A549 (cell line): ENCODE results near the gene SLC25A24.

ENCODE experiments used
- CEBPB ChIP-seq, 2 experiments: fragments of >200 bp in 1 of 2; sonication (Bioruptor Twin) in 1 of 2; formaldehyde crosslinking in 1 of 2; IDR thresholded peaks; 2 replicates each; pipeline ENCODE4 v1.6.1; 2012 to 2016
- CHD2 ChIP-seq: fragments of 150-350 bp; IDR thresholded peaks from 2 replicates; pipeline ENCODE4 v1.6.1; 2014; ENCODE audit warnings: low read length; ENCODE audit not compliant: partially characterized antibody
- EP300 ChIP-seq, 2 experiments: fragments of >200 bp; sonication (Bioruptor Twin); formaldehyde crosslinking; IDR thresholded peaks; 2 replicates in 1 of 2; 3 replicates in 1 of 2; pipeline ENCODE4 v1.6.1; 2016 to 2017
- MAX ChIP-seq: IDR thresholded peaks from 2 replicates; pipeline ENCODE4 v1.6.1; 2012
- NPAS2 ChIP-seq: fragments of 250-450 bp; sonication (Bioruptor Pico); IDR thresholded peaks from 2 replicates; pipeline ENCODE4 v1.8.0; 2022; ENCODE audit warnings: mild to moderate bottlenecking, moderate library complexity, borderline replicate concordance
- NR3C1 ChIP-seq: fragments of >200 bp; sonication (Bioruptor Twin); formaldehyde crosslinking; IDR thresholded peaks from 3 replicates; pipeline ENCODE4 v1.6.1; 2017
- PHF8 ChIP-seq: fragments of 200-600 bp; sonication (generic); IDR thresholded peaks from 2 replicates; pipeline ENCODE4 v1.6.1; 2016; ENCODE audit warnings: low read depth, mild to moderate bottlenecking, antibody characterized with exemption, moderate library complexity, borderline replicate concordance
- POLR2A ChIP-seq: IDR thresholded peaks from 2 replicates; pipeline ENCODE4 v1.6.1; 2012; ENCODE audit warnings: mild to moderate bottlenecking, low read length
- POLR2AphosphoS2 ChIP-seq: conservative IDR thresholded peaks from 2 replicates; pipeline ENCODE4 v1.6.1; 2012; ENCODE audit warnings: low read length, improper control_type of control experiment, inconsistent platforms
- RAD21 ChIP-seq, 2 experiments: fragments of >200 bp in 1 of 2; sonication (Bioruptor Twin) in 1 of 2; formaldehyde crosslinking in 1 of 2; IDR thresholded peaks in 1 of 2; conservative IDR thresholded peaks in 1 of 2; 2 replicates in 1 of 2; 3 replicates in 1 of 2; pipeline ENCODE4 v1.6.1; 2012 to 2018; ENCODE audit warnings: inconsistent platforms in 1 of 2
- REST ChIP-seq: fragments of 200-600 bp; sonication (generic); IDR thresholded peaks from 2 replicates; pipeline ENCODE4 v1.6.1; 2016; ENCODE audit warnings: antibody characterized with exemption, mild to moderate bottlenecking, moderate library complexity
- RNF2 ChIP-seq: fragments of 200-600 bp; sonication (generic); IDR thresholded peaks from 2 replicates; pipeline ENCODE4 v1.6.1; 2016; ENCODE audit warnings: low read depth, mild to moderate bottlenecking, antibody characterized with exemption, moderate library complexity, borderline replicate concordance
- SMC3 ChIP-seq: fragments of >200 bp; sonication (Bioruptor Twin); formaldehyde crosslinking; IDR thresholded peaks from 3 replicates; pipeline ENCODE4 v1.6.1; 2018; ENCODE audit warnings: inconsistent platforms
- TF ChIP-seq, protein P1 (sequence below): fragments of >200 bp; sonication (Bioruptor Twin); formaldehyde crosslinking; IDR thresholded peaks from 3 replicates; pipeline ENCODE4 v1.5.1; 2016

GRCh38 chr1:108149796-108150467 is 50.2 kb downstream of the SLC25A24 start:
- TF ChIP-seq, protein P1, sequence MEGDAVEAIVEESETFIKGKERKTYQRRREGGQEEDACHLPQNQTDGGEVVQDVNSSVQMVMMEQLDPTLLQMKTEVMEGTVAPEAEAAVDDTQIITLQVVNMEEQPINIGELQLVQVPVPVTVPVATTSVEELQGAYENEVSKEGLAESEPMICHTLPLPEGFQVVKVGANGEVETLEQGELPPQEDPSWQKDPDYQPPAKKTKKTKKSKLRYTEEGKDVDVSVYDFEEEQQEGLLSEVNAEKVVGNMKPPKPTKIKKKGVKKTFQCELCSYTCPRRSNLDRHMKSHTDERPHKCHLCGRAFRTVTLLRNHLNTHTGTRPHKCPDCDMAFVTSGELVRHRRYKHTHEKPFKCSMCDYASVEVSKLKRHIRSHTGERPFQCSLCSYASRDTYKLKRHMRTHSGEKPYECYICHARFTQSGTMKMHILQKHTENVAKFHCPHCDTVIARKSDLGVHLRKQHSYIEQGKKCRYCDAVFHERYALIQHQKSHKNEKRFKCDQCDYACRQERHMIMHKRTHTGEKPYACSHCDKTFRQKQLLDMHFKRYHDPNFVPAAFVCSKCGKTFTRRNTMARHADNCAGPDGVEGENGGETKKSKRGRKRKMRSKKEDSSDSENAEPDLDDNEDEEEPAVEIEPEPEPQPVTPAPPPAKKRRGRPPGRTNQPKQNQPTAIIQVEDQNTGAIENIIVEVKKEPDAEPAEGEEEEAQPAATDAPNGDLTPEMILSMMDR, result no peak
- no peak for TF ChIP-seq CEBPB (IDR thresholded peaks at IDR 0.05)
- TF ChIP-seq EP300 (IDR thresholded peaks at IDR 0.05), result no peak
- TF ChIP-seq POLR2A, result no peak
- TF ChIP-seq SMC3, result no peak
- no peak for TF ChIP-seq POLR2AphosphoS2
- no peak for TF ChIP-seq MAX
- TF ChIP-seq RAD21 (conservative IDR thresholded peaks at IDR 0.05 in 1 of 2, IDR thresholded peaks at IDR 0.05 in 1 of 2), result no peak
- no peak for TF ChIP-seq NR3C1
- TF ChIP-seq PHF8, result no peak
- no peak for TF ChIP-seq CHD2
- no peak for TF ChIP-seq RNF2
- no peak for TF ChIP-seq REST
- TF ChIP-seq NPAS2 (CRISPR knock-in tag), result no peak
